ENCODE measurements around the gene TTLL6. TPM values are rescaled to one million over a fixed set of nuclear protein-coding genes. Genes with fewer than 3 reads are reported as not detected.

The TTLL6 gene
- total RNA-seq, 1 experiment from 2014 or later = 2.4 TPM

- no peak overlapping the region for H3K18ac ChIP-seq (ENCODE audit: insufficient read length, low read depth, low read length)
- H3K23me2 ChIP-seq (ENCODE audit: insufficient read length, low read depth, low read length, poor library complexity, severe bottlenecking) = no peaks in the 10 kb centered on the region
- H3K56ac ChIP-seq (ENCODE audit: insufficient read length, low read depth, low read length) = no peak overlapping the region
- peaks cover 3% of the 10 kb centered on the region; the same call in 1 of the 2 replicates for H3K27me3 ChIP-seq (ENCODE audit: insufficient read depth, low read length)
- H3K4ac ChIP-seq (ENCODE audit: low read depth, low read length) = no peak overlapping the region
- no peak for DNase-seq
- H4K91ac ChIP-seq (ENCODE audit: insufficient read length, low read depth, low read length) = no peak overlapping the region
- no peak overlapping the region for H3T11ph ChIP-seq (ENCODE audit: low read length)
- no peak overlapping the region for H3K27ac ChIP-seq (ENCODE audit: insufficient read length, low read depth, low read length)
- no peaks in the 10 kb centered on the region for H3K4me1 ChIP-seq (ENCODE audit: insufficient read depth, low read length)
- no peaks in the 10 kb centered on the region for H3K79me1 ChIP-seq (ENCODE audit: insufficient read depth, low read depth, low read length, poor library complexity, severe bottlenecking)
- Mint-ChIP-seq H3K27me3 (ENCODE audit: low read depth) (peaks cover 90% of the 10 kb centered on the region), H3K4me1 (no peaks in the 10 kb centered on the region), H3K9me3 (no peaks in the 10 kb centered on the region), H3K27ac (no peak overlapping the region; a peak in 1 of 7 replicates), H3K36me3 (ENCODE audit: insufficient read depth in 1 of 3, low read depth in 3 of 3) (no peaks in the 10 kb centered on the region), H3K4me3 (no peak overlapping the region)
- no peak overlapping the region for H2BK15ac ChIP-seq (ENCODE audit: low read depth, low read length)
- no CpG with 5 or more reads among the region's 4 CpGs for WGBS (ENCODE audit: extremely low coverage, insufficient read length, low lambda C conversion rate)
- H4K8ac ChIP-seq (replicated peaks; ENCODE audit: insufficient read length, low read depth, low read length) = no peak overlapping the region
- no peak overlapping the region for H4K5ac ChIP-seq (ENCODE audit: insufficient read length, low read depth, low read length)
- no peaks in the 10 kb centered on the region for H3K79me2 ChIP-seq (ENCODE audit: insufficient read depth, low read length)
- H3K4me2 ChIP-seq (ENCODE audit: insufficient read depth, insufficient read length, low read length) = no peak overlapping the region
- no peaks in the 10 kb centered on the region for H4K20me1 ChIP-seq (ENCODE audit: control insufficient read depth, insufficient read depth, insufficient read length)
- H3K23ac ChIP-seq (ENCODE audit: insufficient read length, low read depth, low read length) = no peak overlapping the region
- no peak overlapping the region for H2BK12ac ChIP-seq (ENCODE audit: insufficient read length, low read depth, low read length)
- no peak overlapping the region for H2BK120ac ChIP-seq (ENCODE audit: low read depth, low read length, poor library complexity, severe bottlenecking)
- no peaks in the 10 kb centered on the region for H3K9me3 ChIP-seq (ENCODE audit: control insufficient read depth, low read depth, low read length)
- no peak overlapping the region for H2AK5ac ChIP-seq (ENCODE audit: insufficient read length, low read length)
- TF ChIP-seq, protein P1, sequence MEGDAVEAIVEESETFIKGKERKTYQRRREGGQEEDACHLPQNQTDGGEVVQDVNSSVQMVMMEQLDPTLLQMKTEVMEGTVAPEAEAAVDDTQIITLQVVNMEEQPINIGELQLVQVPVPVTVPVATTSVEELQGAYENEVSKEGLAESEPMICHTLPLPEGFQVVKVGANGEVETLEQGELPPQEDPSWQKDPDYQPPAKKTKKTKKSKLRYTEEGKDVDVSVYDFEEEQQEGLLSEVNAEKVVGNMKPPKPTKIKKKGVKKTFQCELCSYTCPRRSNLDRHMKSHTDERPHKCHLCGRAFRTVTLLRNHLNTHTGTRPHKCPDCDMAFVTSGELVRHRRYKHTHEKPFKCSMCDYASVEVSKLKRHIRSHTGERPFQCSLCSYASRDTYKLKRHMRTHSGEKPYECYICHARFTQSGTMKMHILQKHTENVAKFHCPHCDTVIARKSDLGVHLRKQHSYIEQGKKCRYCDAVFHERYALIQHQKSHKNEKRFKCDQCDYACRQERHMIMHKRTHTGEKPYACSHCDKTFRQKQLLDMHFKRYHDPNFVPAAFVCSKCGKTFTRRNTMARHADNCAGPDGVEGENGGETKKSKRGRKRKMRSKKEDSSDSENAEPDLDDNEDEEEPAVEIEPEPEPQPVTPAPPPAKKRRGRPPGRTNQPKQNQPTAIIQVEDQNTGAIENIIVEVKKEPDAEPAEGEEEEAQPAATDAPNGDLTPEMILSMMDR (conservative IDR thresholded peaks at IDR 0.05) = no peak; the same call in 2 of the 3 replicates
- no peak overlapping the region for H2BK20ac ChIP-seq (ENCODE audit: low read depth, low read length, poor library complexity, severe bottlenecking)
- H3K14ac ChIP-seq (ENCODE audit: insufficient read depth, low read length) = no peak overlapping the region
- H2AFZ ChIP-seq (ENCODE audit: low read length) = no peak overlapping the region
- no peak overlapping the region for H2BK5ac ChIP-seq (ENCODE audit: insufficient read length, low read length)
- H3K9ac ChIP-seq (ENCODE audit: extremely low read depth, insufficient read length, low read length) = no peak overlapping the region
These were observed 49.7 kb downstream of the TTLL6 start for GRCh38 chr17:48767263-48767774.

Measured in H9 (cell line).